B cell (primary cell): ENCODE data around the gene MYMK. TPM values are rescaled to one million over a fixed set of nuclear protein-coding genes. Genes with fewer than 3 reads are reported as not detected.

Source experiments
- ATAC-seq: fragments of 200-7000 bp; cut with Tn5 transposase; one replicate; pipeline ENCODE4 v1.10.0; 2021; ENCODE audit warnings: low read depth, mild to moderate bottlenecking, moderate number of reproducible peaks, moderate library complexity
- CTCF ChIA-PET: fragments of 350-600 bp; sonication (Branson Sonifier 250); formaldehyde crosslinking; loops from one replicate; lab custom pipeline; 2021; ENCODE audit warnings: antibody characterized with exemption, inconsistent platforms; lab: Charles Lee
- POLR2A ChIA-PET: fragments of 350-600 bp; sonication (Branson Sonifier 250); formaldehyde crosslinking; loops from one replicate; lab custom pipeline; 2021; ENCODE audit warnings: antibody characterized with exemption; lab: Charles Lee
- DNase-seq: peaks from one replicate; pipeline ENCODE4 v3.0.0; 2013
- H2AFZ ChIP-seq: 2 replicates; pipeline ENCODE4 v1.6.1; 2012; ENCODE audit warnings: mild to moderate bottlenecking, low read depth, low read length; ENCODE audit not compliant: insufficient read depth, poor library complexity, severe bottlenecking
- H3K27ac ChIP-seq, 2 donors: 1 replicate in 1 of 2; 2 replicates in 1 of 2; pipeline ENCODE4 v1.5.1; 2012 to 2013; ENCODE audit warnings: low read length in 2 of 2, mild to moderate bottlenecking in 2 of 2, moderate library complexity in 1 of 2
- H3K27me3 ChIP-seq, 4 experiments: fragments of 200-600 bp in 1 of 4; sonication (generic) in 1 of 4; replicated peaks in 1 of 4; 1 replicate in 2 of 4; 2 replicates in 2 of 4; pipeline versions ENCODE4 v1.6.1 to v1.7.0; 2013 to 2016; ENCODE audit warnings: low read length in 3 of 4, mild to moderate bottlenecking in 2 of 4, mixed read lengths in 1 of 4, moderate library complexity in 1 of 4; ENCODE audit not compliant: insufficient read depth in 4 of 4, control insufficient read depth in 3 of 4; ENCODE audit errors: control extremely low read depth in 1 of 4
- H3K36me3 ChIP-seq, 2 experiments: replicated peaks in 1 of 2; 1 replicate in 1 of 2; 2 replicates in 1 of 2; pipeline versions ENCODE4 v1.6.1 to v1.7.1; 2013; ENCODE audit warnings: low read length in 1 of 2; ENCODE audit not compliant: insufficient read depth in 2 of 2, control insufficient read depth in 1 of 2; ENCODE audit errors: control extremely low read depth in 1 of 2, extremely low read depth in 1 of 2
- H3K4me1 ChIP-seq, 2 donors: fragments of 200-600 bp in 1 of 2; sonication (generic) in 1 of 2; 1 replicate in 1 of 2; 2 replicates in 1 of 2; pipeline versions ENCODE4 v1.5.1 to v1.6.1; 2013 to 2017; ENCODE audit warnings: low read length in 2 of 2; ENCODE audit not compliant: control insufficient read depth in 2 of 2, insufficient read depth in 2 of 2
- H3K4me2 ChIP-seq: replicated peaks from 2 replicates; pipeline ENCODE3; 2012; ENCODE audit warnings: mild to moderate bottlenecking, low read depth, low read length; ENCODE audit not compliant: poor library complexity, severe bottlenecking
- H3K4me3 ChIP-seq, 5 experiments: fragments of 200-600 bp in 1 of 5; sonication (generic) in 1 of 5; 1 replicate in 3 of 5; 2 replicates in 2 of 5; pipeline versions ENCODE4 v1.5.1 to v1.7.0; 2011 to 2016; ENCODE audit warnings: low read length in 4 of 5, mild to moderate bottlenecking in 4 of 5, low read depth in 2 of 5, control low read depth in 1 of 5, moderate library complexity in 1 of 5; ENCODE audit not compliant: insufficient read depth in 1 of 5; ENCODE audit errors: control extremely low read depth in 1 of 5, extremely low read depth in 1 of 5
- H3K79me2 ChIP-seq: fragments of 200-600 bp; sonication (generic); one replicate; pipeline ENCODE4 v1.6.0; 2016; ENCODE audit warnings: low read length; ENCODE audit not compliant: control insufficient read depth, insufficient read depth
- H3K9ac ChIP-seq: fragments of 200-600 bp; sonication (generic); 2 replicates; pipeline ENCODE4 v1.6.1; 2017; ENCODE audit warnings: mild to moderate bottlenecking, low read length, moderate library complexity
- H3K9me3 ChIP-seq, 3 donors: one replicate each; pipeline versions ENCODE4 v1.6.1 to v1.7.1; 2013; ENCODE audit warnings: low read length in 2 of 3; ENCODE audit not compliant: control insufficient read depth in 2 of 3, insufficient read depth in 1 of 3; ENCODE audit errors: control extremely low read depth in 1 of 3
- H4K20me1 ChIP-seq: 2 replicates; pipeline ENCODE4 v1.6.0; 2012; ENCODE audit warnings: mild to moderate bottlenecking, low read length; ENCODE audit not compliant: insufficient read depth, control insufficient read depth, poor library complexity, severe bottlenecking
- H3K27ac Mint-ChIP-seq: one replicate; pipeline ENCODE4 v1.8.0; 2021; ENCODE audit warnings: mixed read lengths
- H3K27me3 Mint-ChIP-seq: one replicate; pipeline ENCODE4 v1.8.0; 2021; ENCODE audit warnings: mixed read lengths
- H3K4me1 Mint-ChIP-seq: one replicate; pipeline ENCODE4 v1.8.0; 2021; ENCODE audit warnings: mixed read lengths
- H3K4me3 Mint-ChIP-seq: one replicate; pipeline ENCODE4 v1.8.0; 2021; ENCODE audit warnings: mixed read lengths
- H3K9me3 Mint-ChIP-seq: one replicate; pipeline ENCODE4 v1.8.0; 2022; ENCODE audit warnings: mixed read lengths; ENCODE audit not compliant: insufficient read depth
- EZH2 ChIP-seq: IDR thresholded peaks from 2 replicates; pipeline ENCODE4 v1.6.1; 2012; ENCODE audit warnings: borderline replicate concordance, low read depth, mild to moderate bottlenecking, moderate library complexity, low read length; ENCODE audit not compliant: insufficient read depth, poor library complexity, severe bottlenecking
- WGBS: methylation state at CpG from one replicate; pipeline ENCODE4 v1.1.5; 2013; ENCODE audit warnings: missing lambda C conversion rate; ENCODE audit not compliant: insufficient coverage; 5-methylcytosine and 5-hydroxymethylcytosine counted together
- intact Hi-C: fragments of 100-400 bp; cut with micrococcal nuclease; formaldehyde crosslinking; loops from one replicate; pipeline ENCODE4 v1.10.0; 2022
- polyA plus RNA-seq: library from polyadenylated mRNA; depleted of rRNA; stranded (reverse); fragments of >200 nt; gene quantifications from 2 replicates; pipeline ENCODE4 v1.2.3, GENCODE V29; 2012
- total RNA-seq, 2 donors: library from RNA; stranded (reverse); fragments of 120-200 nt in 1 of 2; gene quantifications; 1 replicate in 1 of 2; 2 replicates in 1 of 2; pipeline versions ENCODE4 v1.2.3 to v1.2.4, GENCODE V29; 2013 to 2022
- TF ChIP-seq, protein P1 (sequence below): fragments of 200-600 bp; IDR thresholded peaks from one replicate; pipeline ENCODE4 v1.8.0; 2022; ENCODE audit warnings: antibody characterized with exemption, mild to moderate bottlenecking

The MYMK gene
- total and polyA plus RNA-seq, 2 donors (not counting 1 experiment from before 2014, with no cell fraction given): not detected

DNA sequence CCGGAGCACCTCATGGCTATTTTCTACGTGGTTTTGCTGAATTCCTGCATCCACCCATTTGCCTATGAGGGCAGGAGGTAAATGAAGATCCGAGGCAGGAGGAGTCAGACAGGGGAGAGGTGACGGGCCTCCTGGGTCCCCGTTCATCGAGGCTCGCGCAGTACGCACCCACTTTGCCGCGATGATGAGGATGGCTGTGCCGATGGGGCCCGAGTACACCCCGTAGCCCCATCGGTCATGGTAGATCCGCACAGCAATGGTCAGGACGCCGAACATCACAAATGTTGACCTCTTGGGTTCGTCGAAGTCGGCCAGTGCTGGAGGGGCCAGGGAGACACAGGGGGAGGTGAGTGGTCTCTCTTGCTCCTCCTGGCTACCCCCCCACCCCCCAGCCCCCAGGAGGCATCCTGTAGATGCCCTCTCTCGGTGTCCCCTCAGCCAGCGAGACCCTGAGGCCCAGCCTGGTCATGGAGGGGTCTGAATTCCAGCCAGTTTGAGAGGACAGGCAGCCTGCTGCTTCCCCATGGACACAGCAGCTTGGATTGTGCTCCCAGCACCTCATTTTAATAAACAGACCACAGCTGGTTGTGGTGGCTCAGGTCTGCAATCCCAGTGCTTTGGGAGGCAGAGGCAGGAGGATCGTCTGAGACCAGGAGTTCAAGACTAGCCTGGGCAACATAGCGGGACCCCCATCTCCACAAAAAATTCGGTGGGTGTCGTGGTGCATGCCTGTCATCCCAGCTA, 5.9 kb downstream of the MYMK start:
- Histone ChIP-seq H3K4me3 (no peak overlapping the region), H3K9me3 (no peaks in the 10 kb centered on the region), H3K79me2 (no peaks in the 10 kb centered on the region), H4K20me1 (no peaks in the 10 kb centered on the region), H3K4me2 (no peak overlapping the region), H3K36me3 (no peaks in the 10 kb centered on the region), H3K9ac (no peak overlapping the region), H2AFZ (no peak overlapping the region), H3K27ac (no peak overlapping the region), H3K4me1 (no peaks in the 10 kb centered on the region), H3K27me3 (peaks cover 0 to 4% (median 0%) of the 10 kb centered on the region in 4 experiments)
- peaks cover 8% of the 10 kb centered on the region for H3K27me3 Mint-ChIP-seq
- H3K27ac Mint-ChIP-seq: no peak overlapping the region
- 93% methylated on average over 21 of the region's 27 CpGs for WGBS
- POLR2A ChIA-PET: no interaction called here
- CTCF ChIA-PET: no interaction called here
- no peaks in the 10 kb centered on the region for H3K4me1 Mint-ChIP-seq
- intact Hi-C loops: no loop called here
- TF ChIP-seq, protein P1, sequence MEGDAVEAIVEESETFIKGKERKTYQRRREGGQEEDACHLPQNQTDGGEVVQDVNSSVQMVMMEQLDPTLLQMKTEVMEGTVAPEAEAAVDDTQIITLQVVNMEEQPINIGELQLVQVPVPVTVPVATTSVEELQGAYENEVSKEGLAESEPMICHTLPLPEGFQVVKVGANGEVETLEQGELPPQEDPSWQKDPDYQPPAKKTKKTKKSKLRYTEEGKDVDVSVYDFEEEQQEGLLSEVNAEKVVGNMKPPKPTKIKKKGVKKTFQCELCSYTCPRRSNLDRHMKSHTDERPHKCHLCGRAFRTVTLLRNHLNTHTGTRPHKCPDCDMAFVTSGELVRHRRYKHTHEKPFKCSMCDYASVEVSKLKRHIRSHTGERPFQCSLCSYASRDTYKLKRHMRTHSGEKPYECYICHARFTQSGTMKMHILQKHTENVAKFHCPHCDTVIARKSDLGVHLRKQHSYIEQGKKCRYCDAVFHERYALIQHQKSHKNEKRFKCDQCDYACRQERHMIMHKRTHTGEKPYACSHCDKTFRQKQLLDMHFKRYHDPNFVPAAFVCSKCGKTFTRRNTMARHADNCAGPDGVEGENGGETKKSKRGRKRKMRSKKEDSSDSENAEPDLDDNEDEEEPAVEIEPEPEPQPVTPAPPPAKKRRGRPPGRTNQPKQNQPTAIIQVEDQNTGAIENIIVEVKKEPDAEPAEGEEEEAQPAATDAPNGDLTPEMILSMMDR: no peak
- TF ChIP-seq EZH2: no peak
- ATAC-seq (no peak), DNase-seq (no peak)
- H3K4me3 Mint-ChIP-seq: no peak overlapping the region
- H3K9me3 Mint-ChIP-seq: no peaks in the 10 kb centered on the region

DNA sequence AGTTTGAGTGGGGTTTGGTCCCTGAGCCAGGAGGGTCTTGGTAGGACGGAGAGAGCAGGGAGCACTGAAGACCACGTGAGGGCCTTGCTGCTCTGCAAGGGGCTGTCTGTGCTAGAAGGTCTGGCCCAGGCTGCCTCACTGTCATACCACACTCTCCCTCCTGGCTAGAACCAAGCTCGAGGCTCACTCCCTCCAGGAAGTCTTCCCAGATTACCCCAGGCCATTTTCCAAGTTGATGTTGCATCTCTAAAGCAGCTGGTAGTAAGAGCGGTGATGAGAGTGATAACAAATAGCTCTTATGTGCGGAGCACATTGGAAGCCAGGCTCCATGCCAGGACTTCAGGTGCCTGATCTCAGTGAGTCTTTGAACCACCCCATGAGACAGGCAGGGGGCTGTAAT, 6.6 kb downstream of the MYMK start:
- H3K9ac ChIP-seq: no peak overlapping the region
- no peaks in the 10 kb centered on the region for H3K79me2 ChIP-seq
- intact Hi-C loops: no loop called here
- peaks cover 0 to 4% (median 0%) of the 10 kb centered on the region in 4 experiments for H3K27me3 ChIP-seq
- ChIA-PET POLR2A (no interaction called here), CTCF (no interaction called here)
- Mint-ChIP-seq H3K27me3 (peaks cover 8% of the 10 kb centered on the region), H3K27ac (no peak overlapping the region), H3K4me3 (no peak overlapping the region), H3K4me1 (no peaks in the 10 kb centered on the region), H3K9me3 (no peaks in the 10 kb centered on the region)
- H2AFZ ChIP-seq: no peak overlapping the region
- no peaks in the 10 kb centered on the region for H3K4me1 ChIP-seq
- no peak overlapping the region for H3K4me3 ChIP-seq
- DNase-seq (no peak), ATAC-seq (no peak)
- 92% methylated on average over 2 of the region's 5 CpGs for WGBS
- no peak for TF ChIP-seq EZH2
- H3K36me3 ChIP-seq: no peaks in the 10 kb centered on the region
- no peaks in the 10 kb centered on the region for H4K20me1 ChIP-seq
- H3K27ac ChIP-seq: no peak overlapping the region
- H3K9me3 ChIP-seq: no peaks in the 10 kb centered on the region
- H3K4me2 ChIP-seq: no peak overlapping the region
